Frontal cortex (tissue), 4 donors: ENCODE data around the gene MMP12. TPM values are rescaled to one million over a fixed set of nuclear protein-coding genes. Genes with fewer than 3 reads are reported as not detected.
"Not testable (repeated sequence)": the region's sequence is repeated elsewhere in the genome, so short reads cannot be mapped to it uniquely, and the experiment has no call there.

ENCODE experiments used
- DNase-seq, 2 donors: peaks; one replicate each; pipeline ENCODE4 v3.0.0; 2012; ENCODE audit warnings: low spot score in 2 of 2
- FAIRE-seq: peaks from 2 replicates; lab custom pipeline; 2012; peaks lifted over from hg19 to GRCh38; lab: Jason Lieb, UNC
- total RNA-seq: library from RNA; depleted of rRNA; stranded (reverse); fragments of >200 nt; gene quantifications from one replicate; pipeline ENCODE4 v1.2.3, GENCODE V29; 2014
- donor health status: control.
- donor health status: control.
- donor health status: control.

MMP12 gene
- total RNA-seq = not detected

DNA sequence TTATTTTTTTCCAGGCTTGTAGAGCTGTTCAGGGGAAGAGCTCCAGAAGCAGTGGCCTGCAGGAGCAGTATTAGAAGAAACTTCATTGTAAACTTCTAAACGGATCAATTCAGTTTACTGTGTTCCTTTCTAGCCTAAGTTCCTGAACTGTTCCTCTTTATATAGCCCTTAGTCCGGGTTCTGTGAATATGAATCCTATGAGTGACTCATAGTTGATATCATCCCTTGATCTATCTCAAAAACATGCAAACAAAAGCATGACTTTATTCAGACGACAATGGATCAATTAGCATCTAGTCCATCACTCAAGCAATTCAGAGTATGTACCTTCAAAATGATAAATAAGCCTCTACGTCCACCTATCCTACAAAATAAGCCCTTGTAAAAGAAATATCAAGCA, at the start of gene MMP12:
Gene MMP12 (minus strand): TSS at position 131 of the 400 bp plus-strand sequence. CDS start 45 bp downstream, at position 86.
- DNase-seq (no peak), FAIRE-seq (no peak)

GRCh38 chr11:102921587-102922220, 46.9 kb upstream of the MMP12 start:
- DNase-seq (no peak), FAIRE-seq (no peak)

DNA sequence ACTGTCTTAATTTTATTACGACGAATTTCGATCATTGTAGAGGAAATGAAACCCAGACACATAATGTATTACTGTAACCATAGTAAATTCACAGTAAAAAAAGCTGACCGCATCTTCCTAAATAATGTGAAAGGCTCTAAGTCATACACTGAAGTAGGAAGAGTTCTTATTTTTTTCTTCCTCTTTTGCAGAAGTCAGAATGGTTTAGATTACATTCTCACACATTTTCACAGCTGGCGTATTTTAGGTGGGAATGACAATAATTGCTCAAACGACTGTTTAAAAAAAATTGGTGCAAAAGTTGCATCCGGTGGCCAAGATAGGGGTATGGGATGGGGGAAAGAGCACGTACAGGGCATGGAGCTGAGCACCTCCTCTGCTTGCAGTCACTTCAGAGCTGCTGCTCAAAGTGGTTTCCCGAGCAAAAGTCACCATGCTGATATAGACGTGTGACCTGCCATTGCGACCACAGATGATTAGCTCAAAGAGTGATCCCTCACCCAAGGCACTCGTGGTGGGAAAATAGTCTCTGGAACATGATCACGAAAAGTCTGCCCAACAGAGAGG, 45.4 kb upstream of the MMP12 start:
- FAIRE-seq (no peak), DNase-seq (no peak)

DNA sequence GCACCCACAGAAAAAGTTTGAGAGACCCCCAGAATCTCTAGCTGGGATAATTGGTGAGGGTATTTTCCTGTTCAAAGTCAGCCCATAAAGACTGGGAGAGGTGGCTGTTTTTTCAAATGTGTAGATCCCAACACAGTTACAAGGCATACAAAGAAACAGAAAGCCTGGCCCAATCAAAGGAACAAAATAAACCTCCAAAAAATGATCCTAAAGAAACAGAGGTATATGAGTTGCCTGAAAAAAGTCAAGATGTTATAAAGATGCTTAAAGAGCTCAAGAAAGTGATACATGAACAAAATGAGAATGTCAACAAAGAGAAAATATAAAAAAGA, 40.2 kb upstream of the MMP12 start:
- no peak for DNase-seq
- no peak for FAIRE-seq

- FAIRE-seq (no peak), DNase-seq (peak in 1 of 2 donors; percentile 22)
Observed at GRCh38 chr11:102914238-102915043, 39.7 kb upstream of the MMP12 start.

DNA sequence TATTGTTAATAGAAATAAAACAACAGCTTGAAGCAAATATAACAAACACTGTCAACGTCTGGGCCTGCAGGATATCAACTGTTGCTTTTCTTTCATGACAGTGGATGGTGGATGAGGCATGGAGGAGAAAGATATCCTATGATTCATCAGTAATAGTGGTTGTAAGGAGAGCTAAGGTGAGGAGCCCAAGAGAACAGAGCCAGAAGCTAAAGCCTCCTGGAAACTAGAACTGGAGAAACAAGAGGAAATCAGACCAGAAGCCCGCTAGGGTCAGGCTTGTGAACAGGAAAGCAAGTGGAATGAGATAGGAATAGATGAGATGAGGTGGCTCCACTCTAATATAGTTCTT, 37.7 kb upstream of the MMP12 start:
- FAIRE-seq (no peak), DNase-seq (no peak)

DNA sequence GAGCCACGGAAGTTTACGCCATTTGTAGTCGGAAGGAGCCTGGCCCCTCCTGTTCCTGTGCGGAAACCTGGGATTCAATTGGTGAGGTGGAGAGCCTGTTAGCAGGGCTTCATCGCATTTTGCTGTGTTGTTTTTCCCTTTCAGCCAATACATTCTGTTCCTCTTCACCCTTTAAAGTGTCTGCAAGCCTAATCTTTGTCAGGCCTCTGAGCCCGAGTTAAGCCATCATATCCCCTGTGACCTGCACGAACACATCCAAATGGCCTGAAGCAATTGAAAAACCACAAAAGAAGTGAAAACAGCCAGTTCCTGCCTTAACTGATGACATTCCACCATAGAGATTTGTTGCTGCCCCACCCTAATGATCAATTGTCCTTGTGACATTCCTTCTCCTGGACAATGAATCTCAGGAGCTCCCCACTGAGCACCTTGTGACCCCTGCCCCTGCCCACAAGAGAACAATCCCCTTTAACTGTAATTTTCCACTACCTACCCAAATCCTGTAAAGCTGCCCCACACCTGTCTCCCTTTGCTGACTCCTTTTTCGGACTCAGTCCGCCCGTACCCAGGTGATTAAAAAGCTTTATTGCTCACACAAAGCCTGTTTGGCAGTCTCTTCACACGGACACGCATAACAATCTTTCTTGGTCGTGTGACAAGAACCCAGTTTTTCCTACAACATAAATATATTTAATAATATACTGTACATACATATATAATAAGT, 37.1 kb upstream of the MMP12 start:
- no peak for FAIRE-seq
- no peak for DNase-seq

DNA sequence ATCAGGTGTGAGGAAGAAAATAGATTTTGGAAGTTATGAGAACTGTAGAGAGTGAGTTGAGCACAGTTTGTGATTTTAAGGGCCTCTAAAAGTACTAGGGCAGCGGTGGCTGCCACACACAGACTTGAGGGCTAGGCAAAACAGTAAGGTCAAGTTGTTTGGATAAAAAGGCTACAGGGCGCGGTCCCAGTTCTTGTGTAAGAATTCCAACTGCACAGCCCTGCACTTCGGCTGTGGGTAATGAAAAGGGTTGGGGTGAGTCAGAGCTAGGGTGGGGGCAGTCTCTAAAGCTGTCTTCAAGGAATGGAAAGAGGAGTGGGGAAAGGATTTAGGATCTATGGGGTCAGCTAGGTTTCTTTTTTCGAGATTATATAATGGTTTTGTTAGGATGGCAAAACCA, 31.1 kb upstream of the MMP12 start:
- DNase-seq, FAIRE-seq: not testable (repeated sequence)

DNA sequence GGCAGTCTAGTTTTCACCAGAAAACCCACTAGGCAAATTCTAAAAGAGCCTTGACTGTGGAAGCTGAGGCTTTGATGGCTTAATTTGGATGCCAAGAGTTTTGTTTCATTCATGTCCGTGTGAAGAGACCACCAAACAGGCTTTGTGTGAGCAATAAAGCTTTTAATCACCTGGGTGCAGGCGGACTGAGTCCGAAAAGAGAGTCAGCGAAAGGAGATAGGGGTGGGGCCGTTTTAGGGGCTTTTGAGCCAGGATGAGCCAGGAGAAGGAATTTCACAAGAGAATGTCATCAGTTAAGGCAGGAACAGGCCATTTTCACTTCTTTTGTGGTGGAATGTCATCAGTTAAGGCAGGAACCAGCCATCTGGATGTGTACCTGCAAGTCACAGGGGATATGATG, 29.1 kb upstream of the MMP12 start:
- DNase-seq, FAIRE-seq: not testable (repeated sequence)

DNA sequence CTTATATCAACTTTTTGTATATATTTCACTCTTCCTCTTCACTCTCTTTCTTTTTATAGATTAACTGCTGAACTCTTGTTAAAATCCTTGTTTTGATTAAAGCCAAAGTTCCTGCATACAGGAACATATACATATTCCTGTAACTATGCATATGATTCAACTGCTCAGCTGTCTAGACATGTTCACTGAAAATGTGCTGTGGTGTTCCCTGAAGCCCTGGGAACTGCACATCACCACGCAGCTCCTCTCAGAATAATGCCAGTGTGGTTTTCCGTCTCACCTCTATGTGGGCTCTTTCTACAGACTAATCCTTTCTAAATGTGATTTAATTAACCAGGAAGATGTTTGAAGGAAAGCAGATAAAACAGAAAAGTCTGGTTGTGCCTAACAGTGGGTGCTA, 25.6 kb upstream of the MMP12 start:
- FAIRE-seq (no peak), DNase-seq (no peak)

- DNase-seq (no peak), FAIRE-seq (no peak)
Observed at GRCh38 chr11:102891736-102892135, 17.0 kb upstream of the MMP12 start.

- FAIRE-seq (no peak), DNase-seq (no peak)
Observed at GRCh38 chr11:102886999-102887398, 12.2 kb upstream of the MMP12 start.

DNA sequence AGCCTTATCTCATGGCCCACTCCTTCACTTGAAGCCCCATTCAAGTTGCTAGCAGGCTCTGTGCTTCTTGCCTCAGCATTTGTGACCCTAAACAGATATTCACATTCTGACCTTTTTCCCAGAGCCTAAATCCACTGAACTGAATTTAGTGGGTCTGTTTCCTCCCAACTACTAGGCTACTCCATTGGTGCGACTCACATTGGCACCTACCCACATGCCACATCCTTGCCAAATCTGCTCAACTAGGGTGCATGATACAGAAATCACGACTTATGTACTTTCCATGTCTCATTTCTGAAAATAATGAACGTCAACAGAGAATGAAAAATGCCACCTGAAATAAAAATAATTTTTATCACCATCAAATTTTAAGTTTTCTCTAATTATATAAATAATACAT, 8.4 kb upstream of the MMP12 start:
- no peak for DNase-seq
- no peak for FAIRE-seq

DNA sequence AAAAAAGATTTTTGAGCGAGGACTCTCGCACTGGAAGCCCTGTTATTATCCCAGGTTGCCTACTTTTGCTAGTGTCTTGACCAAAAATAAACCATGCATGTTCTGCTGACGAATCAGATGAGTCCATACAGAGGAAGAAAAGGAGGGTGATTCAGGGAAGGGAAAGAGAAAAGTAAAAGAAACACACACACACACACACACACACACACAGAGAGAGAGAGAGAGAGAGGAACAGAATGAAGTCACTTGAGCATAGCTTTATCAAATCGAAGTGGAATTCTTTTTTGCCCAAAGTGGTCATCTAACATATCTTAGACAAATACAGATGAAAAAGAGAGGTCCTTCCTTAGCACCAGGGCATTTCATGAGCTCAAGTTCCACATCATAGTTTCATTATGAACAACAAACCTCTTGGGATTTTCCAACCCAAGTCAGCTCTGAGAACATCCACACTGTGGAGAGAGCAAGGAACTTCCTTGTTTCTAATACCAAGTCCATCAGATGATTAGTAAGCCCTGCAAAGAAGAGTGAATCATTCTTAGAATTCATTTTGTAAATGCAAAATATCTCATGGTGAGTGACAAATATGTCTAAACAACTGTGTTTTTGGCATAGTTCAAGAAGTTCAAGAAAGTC, 7.7 kb upstream of the MMP12 start:
- no peak for FAIRE-seq

DNA sequence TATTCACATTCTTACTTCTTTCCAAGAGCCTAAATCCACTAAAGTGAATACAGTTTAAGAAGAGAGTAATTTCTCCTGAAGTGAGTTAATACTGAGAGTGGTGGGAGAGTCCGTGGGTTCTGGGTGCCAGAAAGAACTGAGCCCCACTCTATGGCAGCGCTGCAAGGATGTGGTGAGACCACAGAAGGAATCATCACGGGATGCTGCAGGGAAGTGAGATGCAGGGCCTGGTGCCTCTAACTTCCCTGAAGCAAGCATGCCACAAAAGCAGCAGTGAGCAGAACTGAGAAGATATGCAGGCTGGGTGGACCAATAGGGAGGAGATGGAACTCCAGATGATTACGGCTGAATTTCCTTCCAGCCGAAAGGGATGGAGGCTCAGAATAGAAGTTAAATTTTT, 5.0 kb upstream of the MMP12 start:
- no peak for FAIRE-seq
- no peak for DNase-seq

More for the DNA sequence above, 7.7 kb upstream of the MMP12 start:
- DNase-seq = no peak

- FAIRE-seq = no peak
- no peak for DNase-seq
Observed at GRCh38 chr11:102878595-102878994, 3.8 kb upstream of the MMP12 start.

DNA sequence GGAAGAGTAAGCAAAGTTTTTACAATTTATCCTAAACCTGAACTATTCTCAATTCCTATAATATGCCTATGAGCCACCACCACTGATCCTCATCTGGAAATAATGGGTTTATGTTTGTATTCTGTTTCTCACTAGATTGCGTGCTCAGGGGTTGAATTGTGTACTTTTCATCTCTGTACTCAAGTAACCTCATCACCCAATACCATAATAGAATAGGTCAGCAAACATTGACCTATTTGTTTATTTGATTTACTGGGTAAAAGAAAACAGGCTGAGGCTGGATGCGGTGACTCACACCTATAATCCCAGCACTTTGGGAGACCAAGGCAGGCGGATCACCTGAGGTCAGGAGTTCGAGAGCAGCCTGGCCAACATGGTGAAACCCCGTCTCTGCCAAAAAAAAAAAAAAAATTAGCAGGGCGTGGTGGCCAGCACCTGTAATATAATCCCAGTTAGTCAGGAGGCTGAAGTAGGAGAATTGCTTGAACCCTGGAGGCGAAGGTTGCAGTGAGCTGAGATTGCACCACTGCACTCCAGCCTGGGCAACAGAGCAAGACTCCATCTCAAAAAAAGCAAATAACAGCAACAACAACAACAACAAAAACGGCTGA, 5.3 kb downstream of the MMP12 start:
- DNase-seq, FAIRE-seq: not testable (repeated sequence)

DNA sequence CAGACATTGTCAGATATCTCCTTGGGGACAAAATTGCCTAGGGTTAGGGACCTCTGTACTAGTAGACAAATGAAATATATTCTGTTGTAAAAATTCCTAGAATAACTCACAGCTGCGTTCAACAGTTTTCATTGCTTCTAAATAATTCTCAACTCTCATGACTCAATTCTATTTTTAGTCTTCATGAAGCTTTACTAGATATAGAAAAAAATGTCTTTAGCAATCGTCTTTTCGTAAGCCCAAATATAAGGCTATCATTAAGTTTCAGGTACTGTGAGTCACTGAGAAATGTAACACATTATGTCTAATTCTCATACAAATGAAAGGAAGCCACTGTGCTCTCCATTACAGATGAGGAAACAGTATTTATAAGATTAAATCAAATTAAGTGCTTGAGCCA, 6.4 kb downstream of the MMP12 start:
- no peak for FAIRE-seq

GRCh38 chr11:102864724-102865123, 10.1 kb downstream of the MMP12 start:
- DNase-seq = no peak
- no peak for FAIRE-seq

More for the DNA sequence above, 6.4 kb downstream of the MMP12 start:
- DNase-seq = no peak

- no peak for FAIRE-seq
- no peak for DNase-seq
Observed at GRCh38 chr11:102853956-102854355, 20.8 kb downstream of the MMP12 start.
